HG03159 (cell line): ENCODE measurements around the gene FAM177B.
"Not testable (repeated sequence)": the region's sequence is repeated elsewhere in the genome, so short reads cannot be mapped to it uniquely, and the experiment has no call there.

Experiments
- ATAC-seq: cut with Tn5 transposase; IDR thresholded peaks from one replicate; pipeline ENCODE4 v1.9.1; 2021; ENCODE audit warnings: mild to moderate bottlenecking, moderate library complexity; ENCODE audit not compliant: unreplicated experiment

Gene FAM177B

GRCh38 chr1:222739465-222739864 is 2.5 kb downstream of the FAM177B start:
- no peak for ATAC-seq

DNA sequence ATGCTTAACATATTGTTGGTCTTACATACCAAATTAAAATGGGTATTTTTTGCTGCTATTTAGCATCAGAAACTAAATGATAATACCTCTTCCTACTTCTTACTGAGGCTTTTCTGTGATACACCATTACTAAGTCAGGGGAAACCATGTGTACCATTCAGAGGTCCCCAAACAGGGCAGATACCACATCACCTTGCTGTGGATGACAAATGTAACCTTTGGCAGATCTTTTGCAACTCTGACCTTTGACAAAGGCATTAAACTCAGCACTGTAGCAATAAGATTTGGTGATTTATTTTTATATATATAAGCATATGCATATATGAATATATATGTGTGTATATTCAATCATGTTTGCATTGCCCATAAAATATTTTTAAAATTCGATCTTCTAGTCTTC is 2.9 kb downstream of the FAM177B start:
- ATAC-seq = no peak

GRCh38 chr1:222741630-222742457 is 4.8 kb downstream of the FAM177B start:
- not testable (repeated sequence) for ATAC-seq

- no peak for ATAC-seq
Measured at GRCh38 chr1:222749927-222750326, 12.9 kb downstream of the FAM177B start.

GRCh38 chr1:222750651-222751050 is 13.6 kb downstream of the FAM177B start:
- ATAC-seq = peak; percentile 92

DNA sequence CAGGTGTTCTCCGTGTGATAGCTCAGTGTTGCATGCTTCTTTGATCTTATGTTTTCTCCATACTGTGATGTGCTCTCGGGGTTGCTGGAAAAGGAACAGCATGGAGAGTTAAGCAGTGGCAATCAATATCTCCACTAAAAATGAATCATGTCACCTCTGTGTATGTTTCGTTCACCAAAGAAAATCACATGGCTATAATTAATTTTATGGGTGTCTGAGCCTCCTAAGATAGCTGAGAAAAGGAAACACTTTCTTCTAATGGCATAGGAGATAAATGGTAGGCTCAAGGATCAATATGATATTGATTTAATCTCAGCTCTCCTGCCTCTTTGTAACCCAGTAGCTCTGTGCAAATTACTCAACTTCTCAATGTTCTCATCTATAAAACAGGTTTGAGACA is 14.3 kb downstream of the FAM177B start:
- ATAC-seq = peak; percentile 10

GRCh38 chr1:222754366-222755139 is 17.6 kb downstream of the FAM177B start:
- ATAC-seq = no peak

GRCh38 chr1:222757646-222758268 is 20.8 kb downstream of the FAM177B start:
- no peak for ATAC-seq

GRCh38 chr1:222759451-222760035 is 22.5 kb downstream of the FAM177B start:
- no peak for ATAC-seq

DNA sequence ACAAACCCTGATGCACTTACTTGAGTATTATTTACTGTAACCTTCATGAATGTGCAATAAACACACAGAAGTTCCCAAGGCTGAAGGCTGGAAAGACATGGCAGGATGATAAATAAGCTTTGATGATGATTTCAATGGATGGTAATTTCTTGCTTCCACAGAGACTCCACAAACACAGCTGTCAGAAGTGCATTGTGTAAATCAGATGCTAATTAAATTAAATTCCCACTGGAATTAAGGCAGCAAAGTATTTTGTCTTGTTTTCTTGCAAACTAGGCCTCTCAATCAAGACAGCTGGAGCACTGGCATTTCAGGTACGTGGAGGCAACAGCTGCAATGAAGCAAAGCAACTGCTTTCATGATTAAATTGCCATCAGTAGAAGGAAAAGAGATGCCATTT is 24.1 kb downstream of the FAM177B start:
- no peak for ATAC-seq

DNA sequence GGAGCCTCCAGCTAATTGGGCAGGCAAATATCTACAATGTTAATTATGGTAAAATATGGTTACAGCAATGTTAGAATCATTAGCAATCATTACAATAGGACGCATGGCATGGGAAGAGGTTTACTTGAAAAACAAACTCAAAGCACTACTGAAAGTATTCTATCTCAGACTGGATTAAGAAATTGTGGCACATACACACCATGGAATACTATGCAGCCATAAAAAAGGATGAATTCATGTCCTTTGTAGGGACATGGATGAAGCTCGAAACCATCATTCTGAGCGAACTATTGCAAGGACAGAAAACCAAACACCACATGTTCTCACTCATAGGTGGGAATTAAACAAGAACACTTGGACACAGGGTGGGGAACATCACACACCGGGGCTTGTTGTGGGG is 25.2 kb downstream of the FAM177B start:
- ATAC-seq = not testable (repeated sequence)

GRCh38 chr1:222767152-222767571 is 30.2 kb downstream of the FAM177B start:
- ATAC-seq = no peak

DNA sequence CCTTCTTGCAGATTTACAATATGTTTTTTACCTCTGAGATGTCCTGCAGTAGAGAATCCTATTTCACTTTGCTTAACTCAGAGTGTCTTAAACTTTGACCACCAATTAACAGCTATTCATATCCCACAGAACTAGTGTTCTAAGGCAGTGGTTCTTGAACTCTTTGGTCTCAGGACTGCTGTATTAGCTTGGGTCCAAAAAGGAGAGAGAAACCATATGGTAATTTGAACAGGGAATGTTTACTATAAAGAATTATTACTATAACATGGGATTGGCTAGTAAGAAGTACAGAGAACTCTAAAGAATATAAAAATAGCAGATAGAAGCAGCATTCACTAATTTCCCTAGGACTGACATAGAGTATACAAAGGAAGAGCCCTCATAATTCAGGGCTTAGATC is 31.6 kb downstream of the FAM177B start:
- no peak for ATAC-seq

- ATAC-seq = no peak
Measured at GRCh38 chr1:222769181-222769580, 32.2 kb downstream of the FAM177B start.

- ATAC-seq = no peak
Measured at GRCh38 chr1:222769971-222770620, 33.1 kb downstream of the FAM177B start.

DNA sequence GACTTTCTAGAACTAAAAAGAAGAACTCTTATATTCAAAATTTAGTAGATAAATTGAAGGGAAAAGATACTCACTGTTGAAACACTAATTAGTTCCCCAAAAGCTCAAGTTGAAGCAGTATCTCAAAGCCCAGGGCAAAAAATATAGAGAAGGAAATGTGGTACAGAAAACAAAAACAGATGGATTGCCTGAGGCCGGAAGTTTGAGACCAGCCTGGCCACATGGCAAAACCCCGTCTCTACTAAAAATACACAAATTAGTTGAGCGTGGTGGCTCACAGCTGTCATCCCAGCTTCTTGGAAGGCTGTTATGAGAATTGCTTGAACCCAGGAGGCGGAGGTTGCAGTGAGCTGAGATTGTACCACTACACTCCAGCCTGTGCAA is 36.0 kb downstream of the FAM177B start:
- peak; percentile 73 for ATAC-seq

DNA sequence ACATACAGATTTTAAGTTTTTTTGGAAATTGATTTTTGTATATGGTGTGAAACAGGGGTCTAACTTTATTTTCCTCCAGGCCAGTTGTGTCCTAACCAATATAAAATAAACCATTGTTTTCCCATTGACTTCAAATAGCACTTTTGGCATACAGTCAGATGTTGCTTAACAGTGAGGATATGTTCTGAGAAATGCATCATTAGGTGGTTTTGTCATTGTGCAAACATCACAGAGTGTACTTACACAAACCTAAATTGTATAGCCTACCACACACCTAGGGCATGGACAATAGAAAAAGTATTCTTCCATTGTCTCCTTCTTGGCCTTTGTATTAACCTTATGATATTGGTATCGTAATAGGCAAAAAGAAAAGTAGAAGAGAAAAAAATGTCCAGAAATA is 40.5 kb downstream of the FAM177B start:
- no peak for ATAC-seq

DNA sequence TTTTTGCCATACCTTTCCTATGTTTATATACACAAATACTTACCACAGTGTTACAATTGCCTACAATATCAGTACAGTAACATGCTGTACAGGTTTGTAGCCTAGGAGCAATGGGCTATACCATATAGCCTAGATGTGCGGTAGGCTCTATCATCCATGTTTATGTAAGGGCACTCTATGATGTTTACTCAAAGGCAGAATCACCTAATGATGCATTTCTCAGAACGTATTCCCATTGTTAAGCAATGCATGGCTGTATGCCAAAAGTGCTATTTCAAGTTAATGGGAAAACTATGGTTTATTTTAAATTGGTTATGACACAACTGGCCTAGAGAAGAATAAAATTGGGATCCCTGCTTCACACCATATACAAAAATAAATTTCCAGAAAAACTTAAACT is 41.0 kb downstream of the FAM177B start:
- ATAC-seq = no peak

- ATAC-seq = no peak
Measured at GRCh38 chr1:222781251-222781650, 44.2 kb downstream of the FAM177B start.

- ATAC-seq = no peak
Measured at GRCh38 chr1:222783051-222783450, 46.0 kb downstream of the FAM177B start.

GRCh38 chr1:222784371-222784770 is 47.4 kb downstream of the FAM177B start:
- ATAC-seq = no peak
